Renal cortex interstitium (tissue), 11 donors: Measurements from ENCODE around the gene STK38. TPM values are rescaled to one million over a fixed set of nuclear protein-coding genes. Genes with fewer than 3 reads are reported as not detected.

Experiments
- DNase-seq, 11 donors: peaks; one replicate each; pipeline ENCODE4 v3.0.0-alpha.2; 2013; ENCODE audit warnings: low read depth in 9 of 11, low spot score in 4 of 11; ENCODE audit errors: extremely low read depth in 1 of 11
- polyA plus RNA-seq, 3 donors: library from polyadenylated mRNA; unstranded; fragments of 120-200 nt; gene quantifications; one replicate each; pipeline ENCODE4 v1.2.1, GENCODE V29; 2013; ENCODE audit not compliant: insufficient read length in 3 of 3

The STK38 gene
- polyA plus RNA-seq, 3 donors: 48.7 to 55.4 (median 53.5) TPM

DNA sequence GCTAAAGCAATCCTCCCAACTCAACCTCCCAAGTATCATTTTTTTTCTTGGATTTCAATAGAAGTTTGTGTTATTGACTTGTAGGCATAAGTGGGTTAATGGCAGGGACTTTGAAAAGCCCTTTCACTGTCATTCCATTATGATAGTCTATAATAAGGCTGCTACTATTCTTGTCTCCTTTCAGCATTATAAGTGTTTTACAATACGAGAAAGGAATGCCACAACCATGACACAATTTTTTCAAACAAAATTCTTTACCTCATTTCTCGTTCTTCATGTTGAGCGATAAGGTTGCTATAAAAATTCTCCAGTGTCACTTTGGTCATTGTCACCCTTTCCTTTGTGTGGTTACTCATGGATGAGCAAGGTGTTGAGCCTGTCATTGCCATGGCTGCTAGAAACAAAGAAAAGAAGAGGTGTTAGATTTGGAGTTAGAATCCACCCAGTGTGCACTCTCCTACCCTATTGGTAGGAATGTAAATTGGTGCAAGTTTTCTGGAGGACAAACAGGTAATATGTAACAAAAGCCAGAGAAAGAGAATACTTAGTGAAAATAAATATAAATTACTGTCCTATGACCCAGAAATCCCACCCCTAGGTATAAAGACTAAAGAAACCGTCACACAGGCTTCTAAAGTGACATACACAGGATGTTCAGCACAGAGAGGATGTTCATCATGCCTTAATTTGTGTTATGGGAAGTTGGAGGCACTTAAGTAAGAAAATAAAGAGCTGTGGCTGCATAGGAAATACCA is 7.3 kb downstream of the STK38 start:
- DNase-seq: no peak

DNA sequence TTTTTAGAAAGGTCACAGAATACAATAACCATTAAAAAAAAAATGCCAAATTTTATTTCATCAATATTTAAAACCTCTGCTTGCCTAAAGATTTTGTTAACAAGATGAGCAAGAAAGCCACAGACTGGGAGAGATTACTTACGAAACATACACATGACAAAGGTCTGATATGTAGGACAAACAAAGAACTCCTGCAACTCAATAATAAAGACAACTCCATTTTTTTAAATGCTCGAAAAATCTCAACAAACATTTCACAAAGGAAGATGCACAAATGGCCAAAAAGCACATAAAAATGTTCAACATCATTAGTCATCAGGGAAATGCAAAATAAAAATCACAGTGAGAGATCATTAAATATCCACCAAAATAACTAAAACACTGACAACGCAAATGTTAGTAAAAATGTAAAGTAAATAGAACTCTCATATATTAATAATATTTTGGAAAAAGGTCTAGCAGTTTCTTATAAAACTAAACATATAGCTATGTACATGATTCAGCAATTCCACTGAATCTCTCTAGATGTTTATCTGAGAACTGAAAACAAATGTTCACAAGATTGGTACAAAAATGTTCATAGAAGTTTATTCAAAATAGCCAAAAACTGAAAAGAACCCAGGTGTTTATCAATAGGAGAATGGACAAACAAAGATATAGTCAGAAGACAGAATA is 10.3 kb downstream of the STK38 start:
- DNase-seq: no peak

DNA sequence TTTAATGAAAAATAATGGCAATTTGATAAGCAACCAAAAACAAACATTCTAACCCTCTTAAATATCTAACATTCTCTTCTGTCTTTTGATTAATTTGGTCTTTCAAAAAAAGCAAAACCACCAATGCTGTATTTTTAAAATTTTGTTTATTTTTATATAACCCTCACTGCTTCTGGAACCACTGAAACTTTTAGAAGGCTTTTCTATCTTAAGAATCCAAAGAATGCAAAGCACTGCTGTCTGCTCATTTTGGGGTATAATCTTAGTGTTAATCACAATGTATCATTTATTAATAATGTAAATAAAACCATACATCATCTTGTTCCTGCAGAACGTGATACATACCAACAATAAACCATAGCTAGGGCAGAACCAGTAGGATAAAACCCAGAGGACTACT is 14.0 kb downstream of the STK38 start:
- no peak for DNase-seq

DNA sequence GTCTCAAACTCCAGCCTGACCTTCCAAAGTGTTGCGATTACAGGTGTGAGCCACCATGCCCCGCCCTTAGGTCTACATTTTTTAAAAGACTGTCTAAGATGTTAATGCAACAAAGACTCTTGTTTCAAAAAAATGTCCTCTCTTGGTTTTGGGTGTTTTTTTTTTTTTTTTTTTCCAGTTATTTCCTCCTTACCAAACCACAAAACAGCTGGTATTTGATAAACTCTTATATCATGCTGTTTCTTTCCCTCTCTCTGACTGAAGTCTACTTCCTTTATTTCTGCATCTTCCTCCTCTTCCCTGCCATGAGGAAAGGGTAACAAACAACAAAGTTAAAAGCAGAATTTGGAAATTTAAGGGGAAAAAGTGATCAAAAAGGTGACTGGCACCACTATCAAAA is 21.2 kb downstream of the STK38 start:
- DNase-seq: no peak

DNA sequence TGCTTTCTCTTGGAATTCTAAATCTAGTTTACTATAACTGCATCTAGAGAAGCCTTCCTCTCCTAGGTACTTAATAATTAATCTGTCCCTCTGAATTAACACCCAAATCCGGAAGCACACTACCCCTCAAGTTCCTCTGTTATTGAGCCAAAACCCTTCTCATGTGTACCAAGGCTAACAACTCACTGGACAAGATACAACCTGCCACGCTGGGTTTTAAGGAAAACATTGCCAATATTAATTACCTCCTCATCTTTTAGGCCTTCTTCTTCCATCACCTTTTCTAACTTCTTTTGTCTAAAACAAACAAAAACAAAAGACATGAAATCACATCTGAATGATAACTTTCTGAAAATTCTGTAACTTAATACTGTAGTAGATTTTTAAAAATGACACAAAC is 21.9 kb downstream of the STK38 start:
- no peak for DNase-seq

DNA sequence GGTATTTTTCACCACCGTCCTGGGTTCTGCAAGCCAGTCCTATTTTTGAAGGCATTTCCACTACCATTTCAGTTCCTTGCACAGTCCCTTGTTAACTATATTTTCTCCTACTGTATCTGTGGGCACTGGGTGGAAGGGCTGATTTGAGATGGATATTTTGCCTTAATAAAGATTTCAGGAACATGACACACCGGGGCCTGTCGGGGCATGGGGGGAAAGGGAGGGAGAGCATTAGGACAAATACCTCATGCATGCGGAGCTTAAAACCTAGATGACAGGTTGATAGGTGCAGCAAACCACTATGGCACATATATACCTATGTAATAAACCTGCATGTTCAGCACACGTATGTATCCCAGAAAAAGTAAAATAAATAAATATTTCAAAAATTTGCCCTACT is 22.4 kb downstream of the STK38 start:
- DNase-seq: no peak

DNA sequence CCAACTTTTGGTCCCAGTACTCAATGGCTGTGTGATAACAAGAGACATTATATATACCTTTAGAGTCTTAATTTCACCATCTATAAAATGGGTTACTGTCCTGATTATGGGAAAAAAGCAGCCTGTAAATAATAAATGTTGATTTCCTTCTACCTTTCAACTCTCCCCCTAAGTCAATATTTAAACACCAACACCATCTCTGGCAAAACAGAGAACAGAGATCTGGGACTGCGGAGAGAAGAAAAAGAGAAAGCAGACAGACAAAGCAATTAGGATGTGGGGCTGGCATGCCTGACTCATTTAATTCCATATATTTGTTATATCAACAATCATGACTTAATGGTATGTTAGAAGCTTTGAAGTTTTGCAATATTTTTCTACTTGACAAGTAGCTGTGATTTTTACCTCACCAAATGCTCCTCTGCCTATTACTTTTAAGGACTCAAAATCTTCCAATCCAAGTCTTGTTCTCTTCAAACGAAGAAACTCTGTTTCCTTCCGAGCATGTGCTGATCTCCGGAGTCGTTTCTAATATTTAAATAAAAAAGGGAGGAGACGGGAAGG is 23.3 kb downstream of the STK38 start:
- DNase-seq: no peak

DNA sequence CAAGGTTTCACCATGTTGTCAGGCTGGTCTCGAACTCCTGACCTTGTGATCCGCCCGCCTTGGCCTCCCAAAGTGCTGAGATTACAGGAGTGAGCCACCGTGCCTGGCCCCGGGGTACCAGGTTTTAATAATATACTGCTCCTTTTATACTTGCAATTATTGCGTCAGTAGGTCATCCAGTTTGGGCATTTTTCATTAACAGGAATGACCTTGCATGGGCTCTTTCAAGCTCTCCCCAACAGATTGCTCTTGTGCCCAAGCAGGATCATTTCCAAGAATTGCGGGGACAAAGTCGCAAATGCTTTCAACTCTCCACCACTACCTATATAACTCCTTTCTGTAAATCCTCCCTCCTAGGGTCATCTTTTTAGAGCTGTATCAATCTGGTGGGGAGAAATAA is 23.8 kb downstream of the STK38 start:
- DNase-seq: no peak

DNA sequence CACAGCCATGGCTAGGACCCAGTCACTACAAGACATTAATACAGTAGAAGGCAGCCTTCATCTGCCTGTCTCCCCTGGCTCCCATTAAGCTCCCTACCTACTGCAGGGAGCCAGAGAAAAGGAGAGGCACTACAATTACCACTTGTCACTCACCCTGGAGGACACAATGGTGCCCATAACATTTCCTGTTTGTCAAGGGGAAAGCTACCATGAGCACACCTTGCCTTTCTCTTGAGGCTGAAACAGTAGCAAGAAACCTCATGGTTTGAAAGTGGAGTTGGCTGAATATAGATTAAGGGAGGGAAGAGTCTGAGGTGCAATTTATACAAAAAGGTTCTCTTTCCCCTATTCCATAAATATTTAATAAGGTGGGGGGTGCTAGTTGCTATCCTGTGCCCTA is 27.9 kb downstream of the STK38 start:
- no peak for DNase-seq

DNA sequence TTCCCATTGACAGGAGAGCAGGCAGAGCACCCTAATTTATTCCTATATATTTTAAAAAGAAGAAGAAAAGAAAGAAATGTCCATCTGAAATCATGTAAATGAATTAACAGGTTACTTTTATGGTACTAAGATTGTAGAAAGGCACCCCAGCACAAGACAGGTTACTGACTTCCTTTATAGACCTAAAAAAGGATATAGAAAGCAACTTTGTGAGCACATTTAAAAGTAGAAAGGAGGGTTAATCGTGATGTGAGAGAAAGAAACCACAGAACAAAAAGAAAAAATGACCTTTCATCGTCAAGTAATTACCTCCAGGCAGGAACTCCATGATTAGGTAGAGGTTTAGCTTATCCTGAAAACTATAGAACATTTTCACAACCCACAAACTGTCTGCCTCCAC is 29.9 kb downstream of the STK38 start:
- DNase-seq: no peak

DNA sequence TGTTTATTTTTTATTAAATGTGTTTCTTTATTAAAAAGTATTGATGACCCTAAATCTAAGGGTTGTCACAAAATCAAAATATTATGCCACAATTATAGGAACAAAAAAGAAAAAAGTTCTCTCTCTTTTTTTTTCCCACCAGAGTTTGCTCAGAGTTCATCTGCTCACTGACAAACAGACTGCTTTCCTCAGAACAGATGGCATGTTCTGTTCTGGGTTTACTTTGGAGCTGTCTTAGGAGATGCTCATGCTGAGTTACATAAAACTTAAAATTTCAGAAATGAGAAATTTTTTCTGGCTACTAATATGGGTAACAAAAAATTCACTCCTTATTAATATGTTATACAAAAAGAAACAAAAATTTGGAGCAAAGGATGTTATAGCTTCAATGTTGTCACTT is 30.3 kb downstream of the STK38 start:
- no peak for DNase-seq

DNA sequence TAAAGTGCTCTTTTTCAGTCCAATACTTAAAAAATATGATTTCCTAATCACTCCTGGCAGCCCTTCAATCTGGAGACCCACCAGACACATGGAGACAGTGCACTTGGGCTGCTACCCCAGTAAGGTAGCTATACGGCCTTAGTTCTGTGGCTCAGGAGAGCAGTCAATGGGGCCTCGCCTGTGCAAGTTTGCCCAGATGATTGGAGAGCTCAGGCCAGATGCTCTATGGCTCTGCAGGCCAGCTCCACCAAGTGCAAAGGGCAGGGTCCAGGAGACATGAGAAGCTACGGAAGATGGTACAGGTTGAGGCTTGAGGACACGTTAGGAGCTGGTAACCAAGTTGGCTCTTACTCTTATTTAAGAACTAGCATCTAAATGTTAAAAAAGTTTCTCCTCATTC is 30.7 kb downstream of the STK38 start:
- DNase-seq: no peak

DNA sequence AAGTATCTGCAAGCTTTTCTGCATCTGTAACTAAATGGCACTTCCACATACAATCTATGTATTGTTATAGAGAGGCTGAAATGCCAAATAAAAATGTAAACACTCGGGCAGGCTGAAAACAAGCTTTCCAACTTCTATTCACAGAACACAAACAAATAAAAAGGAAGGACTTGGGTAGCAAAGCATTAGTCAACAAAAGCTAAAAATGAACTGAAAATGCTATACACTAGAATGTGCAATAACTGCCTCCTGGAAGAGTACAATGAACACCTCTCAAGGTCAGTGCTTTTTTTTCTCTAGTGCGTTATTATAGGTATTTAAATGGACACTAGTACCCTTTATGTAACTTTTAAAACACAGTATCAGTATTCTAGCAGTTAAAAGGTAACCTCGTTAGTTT is 31.4 kb downstream of the STK38 start:
- no peak for DNase-seq

DNA sequence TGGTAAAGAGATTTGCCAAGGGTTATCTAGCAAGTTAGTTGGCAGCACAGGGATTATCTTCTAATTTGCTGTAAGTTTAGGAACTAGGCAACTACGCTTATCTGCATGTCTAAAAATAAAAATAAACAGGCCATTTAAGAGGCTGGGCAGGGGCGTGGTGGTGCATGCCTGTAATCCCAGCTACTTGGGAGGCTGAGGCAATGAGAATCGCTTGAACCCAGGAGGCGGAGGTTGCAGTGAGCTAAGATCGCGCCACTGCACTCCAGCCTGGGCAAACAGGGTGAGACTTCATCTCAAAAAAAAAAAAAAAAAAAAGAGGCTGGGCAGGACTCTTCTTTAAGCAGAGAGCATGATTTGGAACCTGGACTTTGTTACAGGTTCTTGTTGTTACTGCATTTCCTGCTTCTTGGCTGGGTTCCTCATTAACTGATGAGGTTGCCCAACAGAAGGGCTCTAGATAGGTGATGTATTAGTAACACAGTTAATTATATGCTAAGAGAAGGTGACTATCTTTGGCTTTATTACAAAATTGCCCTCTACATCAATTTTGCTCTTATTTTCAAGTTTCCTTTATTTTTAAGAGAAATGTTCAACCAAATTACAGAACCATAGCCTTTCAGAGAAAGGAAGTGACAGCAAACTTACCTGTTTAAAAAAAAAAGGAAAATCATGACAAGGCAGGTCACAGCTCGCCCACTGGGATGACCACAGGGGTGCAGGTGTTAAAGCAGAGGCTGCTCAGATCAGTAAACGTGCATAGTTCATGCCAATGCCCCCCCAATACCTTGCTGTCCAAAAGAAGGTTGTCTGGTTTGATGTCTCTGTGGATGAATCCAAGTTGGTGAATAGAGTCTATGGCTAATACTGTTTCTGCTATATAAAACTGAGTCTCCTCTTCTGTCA is 32.5 kb downstream of the STK38 start:
- DNase-seq: peak in 1 of 11 donors; percentile 36

DNA sequence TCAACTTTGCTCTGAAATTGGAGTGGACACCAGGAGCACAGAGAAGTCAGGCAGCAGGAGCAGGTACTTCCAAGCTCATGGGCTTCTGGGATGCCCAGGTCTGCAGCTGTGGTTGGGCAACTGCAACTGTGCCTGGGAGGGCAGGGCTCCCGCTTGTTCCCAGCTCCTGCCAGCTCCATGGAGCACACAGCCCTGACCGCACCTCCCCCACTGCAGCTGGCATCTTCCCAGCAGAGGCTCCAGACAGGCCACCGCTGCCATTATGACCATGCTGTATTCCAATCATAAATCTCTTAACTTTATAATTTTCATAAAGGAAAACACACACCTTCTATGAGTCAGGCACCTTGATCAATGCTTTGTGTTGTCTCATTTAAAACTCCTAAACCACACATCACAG is 36.9 kb downstream of the STK38 start:
- no peak for DNase-seq

DNA sequence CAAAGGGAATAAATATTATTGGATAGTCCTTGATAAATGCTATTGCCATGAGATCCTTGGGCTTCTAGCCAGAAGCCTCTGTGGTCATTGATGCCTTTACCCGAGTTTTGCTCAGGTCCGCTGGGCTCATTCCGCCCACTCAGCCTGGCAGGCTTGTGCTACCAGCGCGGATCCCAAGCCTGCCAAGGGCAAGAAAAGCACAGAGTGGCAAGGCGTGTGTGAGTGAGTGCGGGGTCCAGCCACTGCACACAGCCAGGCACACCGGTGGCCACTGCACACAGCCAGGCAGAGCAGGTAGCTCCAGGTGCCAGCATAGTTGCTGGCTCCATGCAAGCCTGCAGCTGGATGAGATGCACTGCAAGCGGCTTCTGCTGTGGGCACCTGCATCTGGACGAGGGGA is 38.7 kb downstream of the STK38 start:
- no peak for DNase-seq

DNA sequence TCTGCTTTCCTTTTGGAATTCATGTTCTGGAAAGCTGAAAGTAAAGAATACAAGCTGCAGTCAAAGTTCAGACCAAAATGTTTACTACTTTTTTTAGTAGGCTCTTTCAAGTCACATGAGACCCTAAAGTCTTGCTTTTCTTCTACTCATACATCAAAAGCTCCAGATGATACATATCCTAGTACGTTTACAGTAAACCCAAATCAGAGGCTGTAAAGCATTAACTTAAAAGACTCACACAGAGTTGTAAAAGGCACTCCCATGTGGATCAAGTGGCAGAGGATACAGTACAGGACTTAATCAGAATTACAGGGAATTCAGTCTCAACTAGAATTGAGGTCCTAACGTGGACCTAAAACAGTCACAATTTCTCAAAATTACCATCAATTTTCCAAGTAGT is 40.7 kb downstream of the STK38 start:
- peak in 5 of 11 donors; percentile 5 to 37 (median 22) for DNase-seq

DNA sequence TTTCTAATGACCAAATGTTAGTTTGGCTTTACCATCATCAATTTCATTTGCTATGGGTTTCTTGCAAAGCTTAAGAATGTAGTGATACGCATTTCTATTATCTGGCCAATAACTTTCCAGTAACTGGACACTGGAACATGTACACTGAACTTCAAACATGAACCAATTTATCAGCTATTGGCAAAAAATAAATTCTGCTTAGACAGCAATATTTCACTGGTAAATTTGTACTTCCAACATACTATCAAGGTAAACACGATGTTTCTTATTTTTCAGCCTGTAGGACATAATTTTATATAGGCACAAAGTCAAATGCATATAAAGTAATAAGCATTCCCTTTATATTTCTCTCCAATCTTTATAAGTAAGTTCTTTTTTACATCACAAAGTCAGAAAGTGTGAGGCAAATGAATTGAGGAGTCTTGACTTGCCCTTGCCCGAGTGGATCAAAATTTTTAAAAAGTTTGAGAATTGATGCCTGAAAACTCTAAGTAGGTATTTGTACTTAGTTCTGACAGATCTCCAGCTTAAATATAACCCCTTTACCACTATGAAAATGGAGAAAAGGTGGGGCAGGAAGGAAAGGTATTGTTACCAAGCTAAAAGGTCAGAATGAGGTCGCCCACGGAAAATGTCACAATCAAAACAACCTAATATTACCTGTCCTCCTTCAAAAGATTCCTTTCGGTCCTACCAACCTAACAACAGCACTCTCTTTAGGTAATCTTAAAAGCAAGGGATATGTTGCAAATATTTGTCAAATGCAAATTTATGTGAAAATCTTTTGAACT is 41.3 kb downstream of the STK38 start:
- no peak for DNase-seq

DNA sequence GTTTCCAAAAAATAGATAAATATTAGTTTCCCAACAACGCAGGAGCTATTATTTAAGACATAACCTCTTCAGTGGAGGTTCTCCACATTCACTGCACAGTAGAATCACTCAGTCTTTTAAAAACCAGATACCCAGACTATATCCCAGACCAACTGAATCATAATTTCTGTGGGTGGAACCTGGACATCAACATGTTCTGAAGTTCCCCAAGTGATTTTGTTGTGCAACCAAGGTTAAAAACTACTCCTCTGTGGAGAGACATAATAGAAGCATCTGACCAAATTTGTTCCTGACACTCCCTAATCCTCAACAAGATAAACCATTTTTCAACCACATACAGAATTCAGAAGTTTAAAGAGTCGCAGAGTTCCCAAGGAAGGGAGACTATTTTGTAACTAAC is 42.3 kb downstream of the STK38 start:
- no peak for DNase-seq
